PFSK-1 (cell line): Measurements from ENCODE around the gene PHYHIPL.

Experiments used
- FOXP2 ChIP-seq: optimal IDR thresholded peaks from 2 replicates; pipeline ENCODE3; 2011; ENCODE audit warnings: borderline replicate concordance, control low read depth, inconsistent platforms; ENCODE audit not compliant: insufficient read depth; ENCODE audit errors: extremely low read length, extremely low read depth
- POLR2AphosphoS5 ChIP-seq: IDR thresholded peaks from 2 replicates; pipeline ENCODE4 v1.6.1; 2012; ENCODE audit warnings: low read depth, mild to moderate bottlenecking, control low read depth, low read length, moderate library complexity
- REST ChIP-seq, 2 experiments: IDR thresholded peaks; 2 replicates each; pipeline versions ENCODE4 v1.6.1 to v1.8.0; 2011 to 2012; ENCODE audit warnings: low read depth in 2 of 2, low read length in 2 of 2, control low read depth in 1 of 2, inconsistent platforms in 1 of 2, mild to moderate bottlenecking in 1 of 2, moderate library complexity in 1 of 2; ENCODE audit not compliant: insufficient read depth in 1 of 2
- SIN3A ChIP-seq: IDR thresholded peaks from 2 replicates; pipeline ENCODE4 v1.6.1; 2012; ENCODE audit warnings: mild to moderate bottlenecking, low read length, moderate library complexity, borderline replicate concordance; ENCODE audit not compliant: insufficient read depth
- TAF1 ChIP-seq: IDR thresholded peaks from 2 replicates; pipeline ENCODE4 v1.6.1; 2012; ENCODE audit warnings: low read length, control low read depth, borderline replicate concordance; ENCODE audit not compliant: insufficient read depth

PHYHIPL gene

GRCh38 chr10:59131666-59132065 lies 44.8 kb upstream of the PHYHIPL start:
- TF ChIP-seq TAF1 (no peak), POLR2AphosphoS5 (no peak), SIN3A (no peak), REST (IDR thresholded peaks at IDR 0.05; ENCODE audit: insufficient read depth in 1 of 2, low read depth in 2 of 2, low read length in 2 of 2) (no peak), FOXP2 (no peak)

DNA sequence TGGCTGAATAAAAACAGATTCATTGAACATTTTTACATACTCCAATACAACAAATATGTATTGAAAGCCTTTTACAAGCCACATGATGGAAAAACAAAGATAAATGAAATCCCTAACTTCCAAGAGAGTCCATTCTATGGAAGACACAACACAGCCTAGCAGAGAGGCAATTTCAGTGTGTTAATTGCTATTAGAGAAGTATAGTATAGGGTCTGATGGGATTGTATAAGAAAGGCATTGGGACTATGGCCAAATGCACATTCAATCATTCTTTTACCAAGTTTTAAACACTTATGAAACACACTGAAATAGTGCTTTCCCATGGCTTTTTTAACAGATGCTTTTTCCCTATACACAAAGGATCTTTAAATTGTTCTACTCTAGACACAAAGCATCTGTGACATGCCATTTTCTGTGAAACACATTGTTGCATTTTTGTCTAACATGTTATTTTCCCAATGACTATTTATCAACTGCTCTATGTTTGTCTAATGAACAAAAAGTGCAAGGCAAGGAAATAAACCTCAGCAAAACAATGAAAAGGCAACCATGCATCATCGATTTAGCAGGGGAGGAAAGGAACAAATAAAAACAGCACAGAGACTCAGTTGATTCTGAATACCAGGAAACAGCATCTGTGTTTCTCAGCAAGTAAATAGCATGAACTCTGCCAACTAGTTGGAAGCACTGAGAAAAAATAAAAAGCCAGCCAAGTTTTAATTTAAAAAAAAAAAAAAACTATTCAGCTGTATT lies 42.4 kb upstream of the PHYHIPL start:
- TF ChIP-seq REST (IDR thresholded peaks at IDR 0.05; ENCODE audit: insufficient read depth in 1 of 2, low read depth in 2 of 2, low read length in 2 of 2) (no peak), SIN3A (no peak), FOXP2 (no peak), TAF1 (no peak)

GRCh38 chr10:59134785-59135184 lies 41.7 kb upstream of the PHYHIPL start:
- TF ChIP-seq TAF1 (no peak), POLR2AphosphoS5 (no peak), REST (IDR thresholded peaks at IDR 0.05; ENCODE audit: insufficient read depth in 1 of 2, low read depth in 2 of 2, low read length in 2 of 2) (no peak), SIN3A (no peak), FOXP2 (no peak)

DNA sequence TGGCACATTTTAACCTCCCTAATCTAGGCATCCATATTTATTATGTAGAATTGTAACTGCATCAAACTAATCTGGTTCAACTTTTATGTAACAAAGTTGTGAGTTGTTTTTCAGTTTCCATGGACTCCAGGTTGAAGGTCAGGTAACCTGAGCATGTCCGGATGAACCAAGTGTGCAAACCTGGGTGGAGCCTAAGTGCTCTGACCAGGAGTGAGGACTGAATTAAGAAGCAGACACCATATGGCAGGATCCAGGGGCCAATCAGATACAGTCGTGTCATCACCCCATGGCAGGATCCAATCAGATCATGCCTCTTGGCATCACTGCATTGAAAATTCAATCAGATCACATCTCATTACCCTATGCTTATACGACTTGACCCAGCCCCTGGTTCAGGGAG lies 41.2 kb upstream of the PHYHIPL start:
- TF ChIP-seq FOXP2: no peak
- TF ChIP-seq TAF1: no peak
- no peak for TF ChIP-seq REST (IDR thresholded peaks at IDR 0.05; ENCODE audit: insufficient read depth in 1 of 2, low read depth in 2 of 2, low read length in 2 of 2)
- no peak for TF ChIP-seq POLR2AphosphoS5
- no peak for TF ChIP-seq SIN3A

DNA sequence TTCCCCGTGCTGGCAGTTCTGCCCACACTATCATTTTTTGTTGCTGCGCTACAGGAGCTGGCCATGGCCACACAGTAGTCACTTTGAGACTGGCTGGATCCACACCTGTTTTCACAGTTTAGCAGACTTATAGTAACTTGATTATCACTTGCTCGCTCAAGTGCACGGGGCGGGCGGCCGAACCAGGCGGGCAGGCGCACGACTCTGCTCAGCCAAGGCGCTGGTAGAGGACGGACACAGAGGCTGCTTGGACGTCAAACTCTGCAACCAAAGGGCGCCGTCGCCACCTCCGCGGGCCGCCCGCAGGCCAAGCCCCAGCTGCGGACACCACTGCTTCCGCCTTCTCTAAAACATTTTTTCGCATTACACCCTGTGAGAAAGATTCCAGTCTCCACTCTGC lies 38.4 kb upstream of the PHYHIPL start:
- TF ChIP-seq POLR2AphosphoS5 (no peak), SIN3A (no peak)
